WERI-Rb-1 (cell line): ENCODE data around the gene KIF5C.

Experiments
- DNase-seq: peaks from one replicate; pipeline ENCODE4 v3.0.0-alpha.2; 2020
- H3K27ac ChIP-seq: fragments of 250-450 bp; sonication (Bioruptor Pico); 2 replicates; pipeline ENCODE4 v1.5.1; 2020; ENCODE audit warnings: mild to moderate bottlenecking, moderate library complexity
- H3K27me3 ChIP-seq: fragments of 250-450 bp; sonication (Bioruptor Pico); 2 replicates; pipeline ENCODE4 v1.5.1; 2021; ENCODE audit warnings: mild to moderate bottlenecking, low read depth, moderate library complexity; ENCODE audit not compliant: insufficient read depth, severe bottlenecking
- H3K36me3 ChIP-seq: fragments of 250-450 bp; sonication (Bioruptor Pico); 2 replicates; pipeline ENCODE4 v1.5.1; 2020; ENCODE audit warnings: mild to moderate bottlenecking, moderate library complexity
- H3K4me3 ChIP-seq: 2 replicates; pipeline ENCODE4 v1.5.1; 2011; ENCODE audit warnings: low read depth, mild to moderate bottlenecking, control low read depth, low read length
- H3K9me3 ChIP-seq: fragments of 250-450 bp; sonication (Bioruptor Pico); 2 replicates; pipeline ENCODE4 v1.5.1; 2021; ENCODE audit warnings: mild to moderate bottlenecking, moderate library complexity; ENCODE audit not compliant: severe bottlenecking
- CTCF ChIP-seq: IDR thresholded peaks from 2 replicates; pipeline ENCODE4 v1.5.1; 2011; ENCODE audit warnings: low read depth, mild to moderate bottlenecking, control low read depth, inconsistent platforms, low read length

The KIF5C gene

GRCh38 chr2:148888003-148888501 lies 13.0 kb downstream of the KIF5C start:
- no peak for TF ChIP-seq CTCF
- Histone ChIP-seq H3K9me3 (peaks cover 4% of the 10 kb centered on the region), H3K36me3 (no peaks in the 10 kb centered on the region), H3K27me3 (peaks cover 7% of the 10 kb centered on the region), H3K27ac (no peak overlapping the region), H3K4me3 (no peak overlapping the region)
- no peak for DNase-seq

- peaks cover 4% of the 10 kb centered on the region for H3K9me3 ChIP-seq
- no peak for TF ChIP-seq CTCF
- H3K36me3 ChIP-seq: no peaks in the 10 kb centered on the region
- peaks cover 7% of the 10 kb centered on the region for H3K27me3 ChIP-seq
- DNase-seq: no peak
- H3K27ac ChIP-seq: no peak overlapping the region
- H3K4me3 ChIP-seq: no peak overlapping the region
Observed at GRCh38 chr2:148888986-148889385, 14.0 kb downstream of the KIF5C start.

- no peak for TF ChIP-seq CTCF
- H3K9me3 ChIP-seq: peaks cover 4% of the 10 kb centered on the region
- no peak for DNase-seq
- no peaks in the 10 kb centered on the region for H3K36me3 ChIP-seq
- H3K27me3 ChIP-seq: peaks cover 14% of the 10 kb centered on the region
- no peak overlapping the region for H3K27ac ChIP-seq
- no peak overlapping the region for H3K4me3 ChIP-seq
Observed at GRCh38 chr2:148893906-148894305, 18.9 kb downstream of the KIF5C start.

GRCh38 chr2:148896136-148896535 lies 21.1 kb downstream of the KIF5C start:
- Histone ChIP-seq H3K27ac (no peak overlapping the region), H3K4me3 (no peak overlapping the region), H3K9me3 (peaks cover 4% of the 10 kb centered on the region), H3K36me3 (no peaks in the 10 kb centered on the region), H3K27me3 (peaks cover 22% of the 10 kb centered on the region)
- no peak for DNase-seq
- no peak for TF ChIP-seq CTCF

GRCh38 chr2:148899638-148900318 lies 24.8 kb downstream of the KIF5C start:
- DNase-seq: no peak
- Histone ChIP-seq H3K4me3 (no peak overlapping the region), H3K27me3 (peaks cover 31% of the 10 kb centered on the region), H3K9me3 (no peaks in the 10 kb centered on the region), H3K27ac (no peak overlapping the region), H3K36me3 (no peaks in the 10 kb centered on the region)
- TF ChIP-seq CTCF: no peak
